IMR-90 (cell line): ENCODE results near the gene GADD45GIP1. TPM values are rescaled to one million over a fixed set of nuclear protein-coding genes. Genes with fewer than 3 reads are reported as not detected.
"Not testable (repeated sequence)": the region's sequence is repeated elsewhere in the genome, so short reads cannot be mapped to it uniquely, and the experiment has no call there.

Source experiments
- ATAC-seq: fragments of 200-7000 bp; cut with Tn5 transposase; 2 replicates; pipeline ENCODE4 v1.9.1; 2020; ENCODE audit warnings: low read depth, mild to moderate bottlenecking, moderate library complexity
- BruUV-seq: library from RNA; stranded (reverse); fragments of 400-500 nt; replicated peaks from 2 replicates; lab custom pipeline; 2021; lab: Mats Ljungman, UMichigan
- CTCF ChIA-PET: fragments of 300-600 bp; formaldehyde crosslinking; extraction: SDS; loops from one replicate; lab custom pipeline; 2021; ENCODE audit warnings: antibody characterized with exemption; lab: Yijun Ruan, JAX
- POLR2A ChIA-PET: fragments of 300-600 bp; sonication (Branson Sonifier 250); formaldehyde crosslinking; loops from one replicate; lab custom pipeline; 2022; ENCODE audit warnings: antibody characterized with exemption; ENCODE audit not compliant: unreplicated experiment; lab: Charles Lee
- DNase-seq: peaks from one replicate; pipeline ENCODE4 v3.0.0; 2013
- H2AFZ ChIP-seq: replicated peaks from 2 replicates; pipeline ENCODE3; 2013; ENCODE audit warnings: low read length, mild to moderate bottlenecking; ENCODE audit not compliant: poor library complexity
- H2AK5ac ChIP-seq: 2 replicates; pipeline ENCODE4 v1.6.1; 2013; ENCODE audit warnings: low read depth, low read length, inconsistent platforms
- H2AK9ac ChIP-seq: replicated peaks from 2 replicates; pipeline ENCODE3; 2013; ENCODE audit warnings: mild to moderate bottlenecking, low read depth, low read length, moderate library complexity; ENCODE audit not compliant: poor library complexity
- H2BK120ac ChIP-seq: 2 replicates; pipeline ENCODE4 v1.6.1; 2013; ENCODE audit warnings: low read depth, low read length, inconsistent platforms
- H2BK15ac ChIP-seq: 3 replicates; pipeline ENCODE4 v1.6.1; 2013; ENCODE audit warnings: low read depth, low read length, inconsistent platforms
- H2BK20ac ChIP-seq: 2 replicates; pipeline ENCODE4 v1.6.1; 2013; ENCODE audit warnings: low read depth, mild to moderate bottlenecking, inconsistent platforms, low read length, moderate library complexity
- H2BK5ac ChIP-seq: 2 replicates; pipeline ENCODE4 v1.6.1; 2013; ENCODE audit warnings: mild to moderate bottlenecking, low read depth, low read length, inconsistent platforms; ENCODE audit not compliant: poor library complexity, severe bottlenecking
- H3K14ac ChIP-seq: replicated peaks from 2 replicates; pipeline ENCODE4 v1.6.1; 2013; ENCODE audit warnings: low read depth, low read length, inconsistent platforms
- H3K18ac ChIP-seq: 2 replicates; pipeline ENCODE4 v1.6.1; 2013; ENCODE audit warnings: low read depth, low read length, control low read depth
- H3K23ac ChIP-seq: 2 replicates; pipeline ENCODE4 v1.6.1; 2013; ENCODE audit warnings: low read depth, low read length, inconsistent platforms
- H3K27ac ChIP-seq: 2 replicates; pipeline ENCODE4 v1.5.1; 2013; ENCODE audit warnings: mild to moderate bottlenecking, control low read depth, low read length; ENCODE audit not compliant: insufficient read depth
- H3K27me3 ChIP-seq: 2 replicates; pipeline ENCODE4 v1.6.1; 2013; ENCODE audit warnings: low read length; ENCODE audit not compliant: control insufficient read depth, insufficient read depth
- H3K36me3 ChIP-seq: 2 replicates; pipeline ENCODE4 v1.6.1; 2013; ENCODE audit warnings: low read length, mixed read lengths; ENCODE audit not compliant: control insufficient read depth, insufficient read depth
- H3K4ac ChIP-seq: 2 replicates; pipeline ENCODE4 v1.6.1; 2013; ENCODE audit warnings: low read depth, low read length, inconsistent platforms
- H3K4me1 ChIP-seq: 2 replicates; pipeline ENCODE4 v1.6.1; 2013; ENCODE audit warnings: low read length, mixed read lengths; ENCODE audit not compliant: control insufficient read depth, insufficient read depth
- H3K4me2 ChIP-seq: 2 replicates; pipeline ENCODE4 v1.6.1; 2013; ENCODE audit warnings: low read depth, mild to moderate bottlenecking, control low read depth, low read length, moderate library complexity
- H3K4me3 ChIP-seq: 2 replicates; pipeline ENCODE4 v1.5.1; 2013; ENCODE audit warnings: low read depth, mild to moderate bottlenecking, control low read depth, low read length, moderate library complexity; ENCODE audit not compliant: insufficient read depth
- H3K56ac ChIP-seq: 2 replicates; pipeline ENCODE4 v1.6.1; 2013; ENCODE audit warnings: low read length, inconsistent platforms; ENCODE audit not compliant: insufficient read depth; ENCODE audit errors: extremely low read depth
- H3K79me1 ChIP-seq, 2 experiments: 2 replicates each; pipeline ENCODE4 v1.6.1; 2013; ENCODE audit warnings: low read length in 2 of 2, inconsistent platforms in 1 of 2, low read depth in 1 of 2
- H3K9ac ChIP-seq: 2 replicates; pipeline ENCODE4 v1.6.1; 2013; ENCODE audit warnings: low read depth, low read length, control low read depth
- H3K9me1 ChIP-seq: 2 replicates; pipeline ENCODE4 v1.6.1; 2013; ENCODE audit warnings: low read length, inconsistent platforms; ENCODE audit not compliant: insufficient read depth
- H3K9me3 ChIP-seq: 2 replicates; pipeline ENCODE4 v1.6.1; 2013; ENCODE audit warnings: low read length; ENCODE audit not compliant: control insufficient read depth, insufficient read depth
- H4K20me1 ChIP-seq: 2 replicates; pipeline ENCODE4 v1.6.1; 2013; ENCODE audit warnings: low read length, inconsistent platforms; ENCODE audit not compliant: insufficient read depth
- H4K5ac ChIP-seq: 2 replicates; pipeline ENCODE4 v1.6.1; 2013; ENCODE audit warnings: mild to moderate bottlenecking, low read depth, low read length, control low read depth
- H4K8ac ChIP-seq, 2 experiments: 2 replicates each; pipeline ENCODE4 v1.6.1; 2013; ENCODE audit warnings: low read depth in 2 of 2, low read length in 2 of 2, control low read depth in 1 of 2, inconsistent platforms in 1 of 2
- H4K91ac ChIP-seq: 2 replicates; pipeline ENCODE4 v1.6.1; 2013; ENCODE audit warnings: low read depth, low read length, inconsistent platforms; ENCODE audit not compliant: insufficient read depth
- MAFK ChIP-seq: IDR thresholded peaks from 2 replicates; pipeline ENCODE4 v1.6.1; 2012; ENCODE audit warnings: low read depth, low read length, improper control_type of control experiment
- WGBS, 2 experiments: methylation state at CpG; one replicate each; pipeline versions ENCODE4 v1.1.5 to v1.1.7; 2013; ENCODE audit warnings: missing lambda C conversion rate in 2 of 2; ENCODE audit not compliant: insufficient read length in 1 of 2; ENCODE audit errors: extremely low coverage in 2 of 2; 5-methylcytosine and 5-hydroxymethylcytosine counted together
- dilution Hi-C: fragments of 300-500 bp; cut with HindIII; formaldehyde crosslinking; loops from one replicate; pipeline ENCODE4 v1.14.3; 2018; ENCODE audit warnings: low sequenced_read_pairs; ENCODE audit not compliant: unreplicated experiment
- in situ Hi-C: fragments of 300-500 bp; cut with MboI; formaldehyde crosslinking; loops from 3 replicates; pipeline ENCODE4 v1.14.3; 2019; ENCODE audit warnings: low sequenced_read_pairs, inconsistent platforms, mixed read lengths
- intact Hi-C: fragments of 100-400 bp; cut with micrococcal nuclease; formaldehyde crosslinking; loops from 2 replicates; pipeline ENCODE4 v1.10.0; 2022
- polyA plus RNA-seq, 3 experiments: library from polyadenylated mRNA; depleted of rRNA; stranded (reverse); fragments of >200 nt; gene quantifications; 2 replicates each; pipeline ENCODE4 v1.2.3, GENCODE V29; 2012; ENCODE audit warnings: low replicate concordance in 1 of 3
- total RNA-seq: library from RNA; depleted of rRNA; stranded (reverse); fragments of >200 nt; gene quantifications from 2 replicates; pipeline ENCODE4 v1.2.3, GENCODE V29; 2012

The GADD45GIP1 gene
- total and polyA plus RNA-seq, 2 of the 4 experiments (the other 2 are of a cell fraction), result 13.3 to 42.4 TPM

- H3K4ac ChIP-seq, H3K4me1 ChIP-seq, H2BK20ac ChIP-seq, H3K36me3 ChIP-seq, BruUV-seq, H3K9ac ChIP-seq, POLR2A ChIA-PET, H2BK5ac ChIP-seq, H3K79me1 ChIP-seq, H3K4me2 ChIP-seq, H2BK120ac ChIP-seq, in situ Hi-C loops, H3K14ac ChIP-seq, DNase-seq, H3K4me3 ChIP-seq, H2BK15ac ChIP-seq, H3K9me1 ChIP-seq, H4K20me1 ChIP-seq, H3K56ac ChIP-seq, H3K23ac ChIP-seq, H3K27me3 ChIP-seq, H4K8ac ChIP-seq, H4K91ac ChIP-seq, intact Hi-C loops, H2AFZ ChIP-seq, H4K5ac ChIP-seq, ATAC-seq, H3K9me3 ChIP-seq, H2AK9ac ChIP-seq, H2AK5ac ChIP-seq, dilution Hi-C loops, H3K27ac ChIP-seq, H3K18ac ChIP-seq: not testable (repeated sequence)
- peak; percentile 27; the same call in 1 of the 2 replicates for TF ChIP-seq MAFK
- CTCF ChIA-PET, result interaction anchor here (0.6 kb wide), 1 partner anchor 26 kb away, joined by 3 read pairs; no protein-coding TSS in a partner anchor
- 70% methylated on average over 2 of the region's 4 CpGs; no CpG with 5 or more reads in 1 of the 2 experiments for WGBS, 2 experiments
Observed at GRCh38 chr19:12915860-12916259, 41.2 kb downstream of the GADD45GIP1 start.
